GM12891 (cell line): ENCODE measurements around the gene ATXN1.

Source experiments
- POLR2A ChIP-seq: IDR thresholded peaks from 2 replicates; pipeline ENCODE4 v1.6.1; 2011; ENCODE audit warnings: low read depth, low read length, control low read depth
- POLR2AphosphoS5 ChIP-seq: IDR thresholded peaks from 2 replicates; pipeline ENCODE4 v1.6.1; 2011; ENCODE audit warnings: low read depth, low read length, control low read depth
- TAF1 ChIP-seq: IDR thresholded peaks from 2 replicates; pipeline ENCODE4 v1.6.1; 2011; ENCODE audit warnings: low read depth, low read length, control low read depth

DNA sequence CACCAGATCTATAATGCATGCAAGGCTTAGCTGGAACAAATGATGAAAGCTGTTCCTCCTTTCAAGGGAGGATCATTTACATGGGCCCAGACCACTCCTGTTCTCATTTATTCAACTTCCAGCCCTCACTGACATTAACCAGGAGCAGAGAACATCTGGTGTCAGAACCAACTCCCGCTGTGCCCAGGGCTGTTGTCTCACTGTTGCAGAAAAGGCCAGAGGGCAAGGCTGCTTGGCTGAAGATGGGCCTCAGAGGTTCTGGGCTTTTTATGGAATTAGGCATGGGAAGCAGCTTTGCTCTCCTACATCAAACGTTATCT lies 358.7 kb downstream of the ATXN1 start:
- TF ChIP-seq POLR2A, result no peak
- TF ChIP-seq POLR2AphosphoS5, result no peak
- TF ChIP-seq TAF1, result no peak
